GM21529 (cell line): Measurements from ENCODE around the gene FERMT2.

ENCODE experiments used
- ATAC-seq: cut with Tn5 transposase; IDR thresholded peaks from one replicate; pipeline ENCODE4 v1.9.1; 2021; ENCODE audit not compliant: unreplicated experiment

FERMT2 gene, protein sequence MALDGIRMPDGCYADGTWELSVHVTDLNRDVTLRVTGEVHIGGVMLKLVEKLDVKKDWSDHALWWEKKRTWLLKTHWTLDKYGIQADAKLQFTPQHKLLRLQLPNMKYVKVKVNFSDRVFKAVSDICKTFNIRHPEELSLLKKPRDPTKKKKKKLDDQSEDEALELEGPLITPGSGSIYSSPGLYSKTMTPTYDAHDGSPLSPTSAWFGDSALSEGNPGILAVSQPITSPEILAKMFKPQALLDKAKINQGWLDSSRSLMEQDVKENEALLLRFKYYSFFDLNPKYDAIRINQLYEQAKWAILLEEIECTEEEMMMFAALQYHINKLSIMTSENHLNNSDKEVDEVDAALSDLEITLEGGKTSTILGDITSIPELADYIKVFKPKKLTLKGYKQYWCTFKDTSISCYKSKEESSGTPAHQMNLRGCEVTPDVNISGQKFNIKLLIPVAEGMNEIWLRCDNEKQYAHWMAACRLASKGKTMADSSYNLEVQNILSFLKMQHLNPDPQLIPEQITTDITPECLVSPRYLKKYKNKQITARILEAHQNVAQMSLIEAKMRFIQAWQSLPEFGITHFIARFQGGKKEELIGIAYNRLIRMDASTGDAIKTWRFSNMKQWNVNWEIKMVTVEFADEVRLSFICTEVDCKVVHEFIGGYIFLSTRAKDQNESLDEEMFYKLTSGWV

DNA sequence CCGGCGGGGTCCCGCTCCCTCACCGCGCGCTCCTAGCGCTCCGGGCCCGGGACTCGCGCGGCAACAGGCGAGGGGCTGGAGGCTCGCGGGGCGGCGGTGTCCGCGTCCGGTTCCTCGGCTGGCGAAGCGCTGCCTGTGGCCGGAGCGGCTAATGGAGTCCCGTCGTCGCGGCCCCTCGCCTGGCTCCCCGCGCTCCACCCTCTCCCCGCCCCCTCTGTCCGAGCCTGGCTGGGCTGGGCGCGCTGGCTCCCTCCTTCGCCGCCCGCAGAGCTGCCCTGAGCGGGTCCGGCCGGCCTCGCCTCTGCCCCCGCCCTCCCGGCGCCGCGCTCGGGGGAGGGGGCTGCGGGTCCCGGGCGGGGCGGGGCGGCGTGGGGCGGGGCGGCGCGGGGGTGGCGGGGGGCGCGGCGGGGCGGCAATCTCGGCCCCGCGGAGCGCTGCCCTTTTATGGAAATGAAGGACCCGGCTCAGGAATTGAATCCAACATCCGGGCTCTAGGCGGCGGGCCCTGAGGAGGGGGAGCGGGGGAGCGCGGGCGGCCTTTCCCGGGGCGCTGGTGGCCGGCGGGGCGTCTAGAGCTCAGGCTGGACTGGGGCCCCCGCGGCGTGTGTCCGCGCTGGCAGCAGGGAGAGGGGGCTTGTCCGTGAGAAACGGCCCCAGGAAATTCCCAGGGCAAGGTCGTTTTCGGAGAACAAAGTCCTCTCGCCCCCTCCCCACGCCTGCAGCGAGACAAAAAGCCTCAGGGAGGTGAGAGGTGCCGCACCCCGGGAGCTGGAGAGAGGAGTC is at the start of gene FERMT2:
Gene FERMT2, minus strand, starts transcription at position 153 of the 783 bp plus-strand sequence. CDS start 482 bp downstream, outside the sequence.
- ATAC-seq = peak; percentile 55

DNA sequence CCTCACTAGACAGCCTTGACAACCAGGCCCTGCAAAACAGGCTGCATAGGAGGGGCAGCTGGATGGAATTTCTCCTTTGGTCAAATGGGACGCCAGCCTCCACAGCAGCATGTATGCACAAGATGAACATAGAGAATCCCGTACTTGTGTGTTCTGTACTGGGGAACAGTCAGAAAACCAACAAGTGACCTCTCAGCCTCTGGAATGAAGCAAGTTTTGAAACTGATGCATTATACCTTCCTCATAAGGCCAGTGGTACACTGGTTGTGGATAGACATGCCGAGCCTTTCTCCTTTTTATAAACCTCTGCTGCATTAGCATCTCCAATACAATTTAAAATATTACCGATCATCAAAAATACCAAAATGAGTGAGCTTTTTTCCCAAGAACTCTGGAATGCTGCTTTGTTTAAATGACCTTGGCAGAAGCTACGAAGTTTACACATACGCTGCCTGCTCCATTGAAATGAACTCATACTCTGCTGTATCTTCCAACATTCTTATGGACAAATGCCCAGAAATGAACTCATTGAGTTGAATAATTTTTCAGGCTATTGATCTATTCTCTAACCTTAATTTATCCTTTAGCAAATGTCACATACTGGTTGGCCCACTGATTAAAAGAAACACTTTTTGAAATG is 47.6 kb upstream of the FERMT2 start:
- ATAC-seq = no peak

DNA sequence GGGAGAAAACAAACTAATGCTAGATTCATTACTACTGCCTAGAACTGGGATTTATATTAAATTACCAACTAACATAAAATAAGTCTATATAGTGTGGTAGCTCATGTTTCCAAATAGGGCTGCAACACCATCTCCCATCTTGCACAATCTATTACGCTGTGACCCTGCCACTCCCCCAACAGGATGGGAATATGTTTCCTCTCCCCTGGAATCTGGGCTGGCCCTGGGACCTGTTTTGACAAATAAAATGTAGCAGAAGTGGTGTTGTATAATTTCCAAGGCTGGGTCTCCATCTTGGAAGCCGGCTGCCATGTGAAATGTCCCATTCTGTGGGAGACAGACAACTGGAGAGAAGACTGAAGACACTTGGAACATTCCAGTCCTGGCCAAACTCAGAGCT is 45.6 kb upstream of the FERMT2 start:
- ATAC-seq = no peak

DNA sequence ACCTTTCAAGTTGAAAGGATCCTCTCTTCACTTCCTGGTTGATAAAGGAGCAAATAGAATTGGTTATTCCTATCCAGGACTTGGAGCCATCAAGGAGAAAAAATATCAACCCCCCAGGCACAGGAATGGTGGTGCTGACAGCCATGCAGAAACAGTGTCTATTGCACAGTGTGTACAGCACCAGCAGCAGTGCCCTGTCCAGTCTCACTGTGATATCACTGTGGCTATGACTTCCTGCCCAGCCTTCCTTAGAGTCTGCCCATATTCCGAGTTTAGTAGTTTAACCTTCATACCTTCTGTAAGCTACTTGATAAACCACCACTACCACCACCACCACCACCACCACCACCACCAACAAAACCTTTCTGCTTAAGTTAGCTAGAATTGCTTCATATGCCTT is 45.1 kb upstream of the FERMT2 start:
- ATAC-seq = no peak

DNA sequence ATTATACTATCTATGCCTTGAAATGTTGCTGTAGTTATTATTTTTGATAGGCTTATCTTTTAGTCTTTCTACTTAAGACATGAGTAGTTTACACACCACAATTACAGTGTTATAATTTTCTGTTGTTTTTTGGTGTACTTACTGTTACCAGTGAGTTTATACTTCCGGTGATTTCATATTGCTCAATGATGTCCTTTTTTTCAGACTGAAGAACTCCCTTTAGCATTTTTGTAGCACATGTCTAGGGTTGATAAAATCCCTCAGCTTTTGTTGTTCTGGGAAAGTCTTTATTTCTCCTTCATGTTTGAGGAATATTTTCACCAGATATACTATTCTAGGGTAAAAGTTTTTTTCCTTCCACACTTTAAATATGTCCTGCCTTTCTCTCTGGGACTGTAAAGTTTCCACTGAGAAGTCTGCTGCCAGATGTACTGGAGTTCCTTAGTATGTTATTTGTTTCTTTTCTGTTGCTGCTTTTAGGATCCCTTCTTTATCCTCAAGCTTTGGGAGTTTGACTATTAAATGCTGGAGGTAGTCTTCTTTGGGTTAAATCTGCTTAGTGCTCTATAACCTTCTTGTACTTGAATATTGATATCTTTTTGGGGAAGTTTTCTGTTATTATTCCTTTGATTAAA is 41.5 kb upstream of the FERMT2 start:
- no peak for ATAC-seq

DNA sequence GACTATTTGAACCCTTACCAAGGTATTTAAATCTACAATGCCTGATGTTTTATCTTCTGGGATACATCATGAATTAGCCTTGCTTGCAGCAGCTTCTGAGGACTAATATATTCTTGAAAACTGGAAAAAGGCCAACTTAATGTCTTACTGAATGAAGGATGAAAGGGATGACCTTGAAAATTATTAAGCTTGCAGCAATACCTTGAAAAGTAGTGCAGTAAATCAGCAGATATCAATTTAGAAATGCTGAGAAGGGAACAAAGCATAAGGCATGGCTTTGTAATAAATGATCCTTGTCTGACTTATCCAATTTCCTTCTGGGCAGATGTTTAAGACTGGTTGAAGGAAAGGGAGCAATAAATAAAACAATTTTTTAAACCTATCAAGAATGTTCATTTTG is 37.3 kb upstream of the FERMT2 start:
- ATAC-seq = no peak

DNA sequence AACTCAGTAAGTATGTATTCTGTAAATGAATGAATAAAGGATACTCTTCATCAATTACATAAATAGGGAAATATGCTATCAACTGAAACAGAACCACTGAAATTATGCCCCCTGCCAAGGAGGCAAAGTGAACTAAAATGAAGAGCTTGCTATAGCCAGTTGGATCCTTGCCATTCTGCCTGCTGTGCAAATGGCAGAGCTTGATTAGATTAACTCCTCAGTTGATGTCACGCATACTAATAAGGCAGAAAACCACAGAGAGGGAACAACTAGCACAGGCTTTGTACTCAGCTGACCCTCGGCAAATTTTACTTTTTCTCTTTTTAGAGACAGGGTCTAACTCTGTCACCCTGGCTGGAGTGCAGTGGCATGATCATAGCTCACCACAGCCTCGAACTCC is 36.7 kb upstream of the FERMT2 start:
- ATAC-seq = no peak

DNA sequence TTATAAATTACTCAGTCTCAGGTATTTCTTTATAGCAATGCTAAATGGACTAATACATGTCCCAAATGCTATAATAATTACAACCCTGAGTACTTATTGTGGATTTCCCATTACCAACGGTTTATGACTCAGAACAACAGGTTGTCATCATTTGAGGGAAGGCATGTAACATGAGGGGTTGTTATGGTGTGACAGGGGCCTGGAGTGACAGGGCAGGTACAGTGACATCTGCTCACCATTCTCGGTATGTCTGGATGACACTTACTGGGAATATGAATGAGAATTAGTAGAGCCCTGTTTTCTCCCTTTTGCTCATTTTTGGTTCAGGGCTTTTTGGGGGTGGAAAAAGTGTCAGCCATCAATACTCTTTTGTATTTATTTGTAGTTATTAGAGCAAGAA is 36.2 kb upstream of the FERMT2 start:
- ATAC-seq = no peak

DNA sequence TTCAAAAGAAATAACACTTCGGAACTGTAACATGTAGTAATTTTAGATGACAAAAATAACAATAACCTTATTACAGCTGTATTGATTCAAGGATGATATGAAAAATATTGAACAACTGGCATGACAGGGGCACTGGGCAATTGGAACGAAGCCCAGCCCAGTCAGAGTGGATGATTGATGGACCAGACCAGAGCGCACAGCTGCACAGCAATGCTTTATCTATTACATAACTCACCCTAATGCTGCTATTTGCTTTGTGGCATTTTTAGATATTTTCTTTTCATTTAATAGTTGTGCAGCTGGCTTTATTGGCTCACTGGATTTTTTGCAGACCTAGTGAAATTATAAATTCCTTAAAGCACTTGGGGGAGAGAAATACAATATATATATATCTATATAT is 26.9 kb upstream of the FERMT2 start:
- ATAC-seq = no peak

DNA sequence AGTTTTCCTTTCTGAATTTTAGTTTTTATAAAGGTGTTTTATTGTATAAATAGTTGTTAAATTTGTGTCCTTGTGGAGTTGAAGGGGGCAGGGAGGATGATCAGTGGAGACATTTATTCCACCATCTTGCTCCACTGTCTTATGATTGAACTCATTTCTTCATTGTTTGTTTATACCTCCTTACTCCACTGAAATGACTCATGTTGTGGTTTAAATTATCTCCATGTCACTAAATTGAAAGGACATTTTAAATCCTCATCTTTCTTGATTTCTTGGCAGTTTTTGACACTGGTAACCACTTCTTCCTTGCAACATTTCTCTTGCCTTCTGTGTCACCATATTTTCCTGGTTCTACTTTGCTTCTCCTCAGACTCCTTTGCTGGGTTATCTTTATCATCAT is 23.6 kb upstream of the FERMT2 start:
- ATAC-seq = no peak

DNA sequence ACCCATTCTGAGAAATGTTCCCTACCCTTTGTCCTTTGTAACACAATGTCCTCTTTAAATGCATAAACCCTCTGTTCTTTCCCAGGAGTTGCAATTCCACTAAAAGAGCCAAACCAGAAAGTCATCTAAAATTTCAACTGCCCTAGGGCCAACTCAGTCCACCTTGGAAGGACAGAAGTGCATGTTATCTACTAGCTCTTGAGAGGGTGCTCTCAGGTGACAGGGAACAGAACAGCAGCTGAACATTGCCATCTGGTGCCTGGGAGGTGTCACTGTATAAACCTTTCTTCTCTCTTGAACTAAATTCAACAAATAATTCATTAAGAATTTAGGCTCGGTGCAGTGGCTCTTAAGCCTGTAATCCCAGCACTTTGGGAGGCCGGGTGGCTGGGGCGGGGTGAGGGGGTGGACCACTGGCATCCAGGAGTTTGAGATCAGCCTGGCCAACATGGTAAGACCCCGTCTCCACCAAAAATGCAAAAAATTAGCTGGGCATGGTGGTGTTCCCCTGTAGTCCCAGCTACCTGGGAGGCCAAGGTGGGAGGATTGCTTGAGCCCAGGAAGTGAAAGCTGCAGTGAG is 10.3 kb upstream of the FERMT2 start:
- ATAC-seq = no peak

DNA sequence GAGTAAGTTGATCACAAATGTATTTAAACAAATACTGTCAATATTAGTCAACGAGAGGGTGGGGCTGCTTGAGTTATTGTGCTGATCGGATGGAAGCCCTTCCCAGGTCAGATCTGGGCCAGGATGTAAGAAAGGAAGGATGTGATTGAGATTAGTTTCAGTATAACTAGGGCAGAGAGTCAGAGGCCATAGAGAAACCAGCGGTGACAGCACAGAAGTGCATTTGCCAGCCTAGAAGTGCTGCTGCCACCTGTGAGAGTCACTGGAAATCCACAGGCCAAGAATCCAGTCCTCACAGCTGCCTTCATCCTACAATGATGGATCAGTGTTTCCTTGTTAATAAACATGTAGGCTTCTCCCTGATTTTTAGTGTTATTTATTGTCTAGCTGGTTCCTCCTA is 9.8 kb upstream of the FERMT2 start:
- ATAC-seq = no peak

DNA sequence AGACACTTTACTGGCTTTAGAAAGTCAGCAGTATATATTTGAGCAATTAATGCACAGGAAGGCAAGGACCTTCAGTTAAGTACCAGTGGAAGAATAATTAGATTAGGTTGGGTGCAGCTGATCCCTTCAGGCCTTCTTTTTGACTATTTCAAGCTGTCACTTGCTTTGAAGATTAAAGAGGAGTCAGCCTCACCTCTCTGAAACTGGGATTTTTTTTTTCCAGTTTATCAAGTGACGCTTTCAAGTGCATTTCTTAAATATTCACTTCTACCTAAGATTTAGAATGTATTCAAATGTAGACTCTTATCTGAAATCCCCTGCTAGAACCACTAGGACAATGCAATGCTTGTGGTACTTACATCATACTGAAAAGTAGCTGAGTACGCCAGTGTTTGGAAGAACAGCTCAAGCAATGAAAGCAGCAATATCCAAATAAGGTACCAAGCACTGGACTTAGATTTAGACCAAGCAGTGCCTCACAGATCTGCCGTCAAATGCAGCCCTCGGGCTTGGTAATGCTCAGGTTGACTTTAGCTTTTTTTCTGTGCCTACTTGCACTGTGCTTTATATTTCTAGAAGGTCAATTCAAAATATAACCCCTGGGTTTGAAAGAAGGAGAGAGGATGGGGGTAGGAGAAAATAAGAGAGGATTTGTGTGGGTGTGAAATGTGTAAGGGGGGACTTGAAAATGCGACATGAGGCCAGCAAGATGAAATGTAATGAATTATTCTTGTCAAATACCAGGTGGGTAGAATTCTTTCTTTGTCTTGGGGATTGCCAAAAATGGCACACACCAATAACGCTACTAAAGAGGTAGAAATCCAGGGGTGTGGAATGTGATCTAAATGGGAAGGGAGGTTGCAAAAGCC is 3.7 kb upstream of the FERMT2 start:
- ATAC-seq = no peak

DNA sequence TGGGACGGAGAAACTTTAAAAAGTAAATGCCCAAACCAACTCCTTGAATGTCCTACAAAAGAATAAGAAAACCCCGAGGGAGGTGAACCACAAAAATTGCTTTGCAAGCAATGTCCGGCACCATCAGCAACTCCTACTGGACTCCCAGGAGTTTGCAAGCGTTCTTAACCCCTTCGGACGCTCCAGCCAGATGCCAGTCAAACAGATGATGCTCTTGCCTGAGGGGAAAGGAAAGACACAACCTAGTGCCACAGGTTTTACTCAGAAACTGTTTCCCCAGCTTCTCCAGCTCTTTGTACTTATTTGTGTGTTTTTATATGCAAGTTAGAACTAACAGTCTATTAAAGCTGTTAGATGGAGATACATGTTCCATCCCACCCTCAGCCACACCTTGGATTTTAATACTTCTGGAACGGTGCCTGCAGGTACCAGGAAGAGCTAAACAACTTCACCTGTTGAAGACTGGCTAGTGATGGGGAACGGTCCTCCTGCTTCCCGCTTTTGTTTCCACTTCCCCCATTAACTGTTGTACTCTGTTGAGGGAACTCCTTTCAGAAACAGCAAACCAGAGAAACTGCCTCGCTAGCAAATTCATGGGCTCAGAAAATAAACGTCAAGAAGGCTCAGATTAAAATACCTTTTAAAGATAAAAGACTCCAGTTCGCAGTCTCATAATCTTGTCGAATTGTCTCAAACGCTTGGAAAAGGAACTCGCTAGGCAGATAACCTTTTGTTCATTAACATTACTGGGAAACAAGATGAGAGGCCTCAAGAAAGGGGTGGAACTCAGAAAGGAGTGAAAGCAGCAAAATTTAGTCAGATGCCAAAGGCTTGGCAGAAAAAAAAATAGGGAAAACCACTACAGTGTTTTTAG is 1.1 kb upstream of the FERMT2 start:
- ATAC-seq = no peak

DNA sequence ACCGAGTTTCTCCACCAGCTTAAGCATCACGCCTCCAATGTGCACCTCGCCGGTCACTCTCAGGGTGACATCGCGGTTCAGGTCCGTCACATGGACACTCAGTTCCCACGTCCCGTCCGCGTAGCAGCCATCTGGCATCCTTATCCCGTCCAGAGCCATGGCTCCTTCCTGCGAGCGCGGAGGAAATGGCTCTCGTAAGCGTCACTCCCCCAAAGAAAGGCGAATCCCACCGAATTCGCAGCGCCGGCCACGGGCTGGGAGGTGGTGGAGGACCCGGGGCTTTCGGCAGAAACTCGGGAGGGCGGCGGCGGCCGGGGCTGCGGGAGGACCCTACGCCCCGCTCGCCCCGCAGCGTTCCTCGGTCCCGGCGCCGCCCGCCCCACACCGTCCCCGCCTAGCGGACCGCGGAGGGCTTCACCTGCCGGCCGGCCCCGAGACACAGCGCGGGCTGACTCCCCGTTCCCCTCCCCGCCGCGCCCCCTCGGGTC is 396 bp downstream of the FERMT2 start:
- peak; percentile 35 for ATAC-seq

DNA sequence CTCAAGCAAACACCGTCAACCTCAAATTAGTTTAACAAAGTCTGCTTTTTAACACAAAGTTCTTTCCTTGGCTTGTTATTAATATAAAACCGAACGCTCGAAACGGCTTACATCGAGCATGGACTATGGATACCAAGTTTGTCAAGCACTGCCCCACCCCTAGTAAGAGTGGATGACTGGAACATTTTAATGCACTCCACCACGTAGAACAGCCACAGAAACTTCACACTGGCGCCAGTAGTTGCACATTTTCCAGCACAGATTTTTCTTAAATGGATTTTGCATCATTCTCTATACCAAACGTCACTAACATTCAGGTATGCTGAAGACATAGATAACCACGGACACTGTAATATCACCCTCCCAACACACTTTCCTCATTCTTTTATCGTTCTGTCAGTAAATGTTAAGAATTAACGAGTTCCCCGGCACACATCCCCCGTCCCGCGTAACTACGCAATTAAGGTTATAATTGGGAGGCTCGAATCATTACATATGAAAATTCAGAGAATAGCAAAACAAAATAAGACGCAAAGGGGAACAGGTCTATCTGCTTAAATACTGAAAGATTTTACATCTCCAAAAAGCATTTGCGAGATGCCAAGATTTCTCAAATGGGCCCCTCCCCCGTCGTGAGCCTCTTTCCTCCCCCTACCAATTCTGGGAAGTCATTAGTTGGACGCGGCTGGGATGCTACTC is 990 bp downstream of the FERMT2 start:
- ATAC-seq = no peak

DNA sequence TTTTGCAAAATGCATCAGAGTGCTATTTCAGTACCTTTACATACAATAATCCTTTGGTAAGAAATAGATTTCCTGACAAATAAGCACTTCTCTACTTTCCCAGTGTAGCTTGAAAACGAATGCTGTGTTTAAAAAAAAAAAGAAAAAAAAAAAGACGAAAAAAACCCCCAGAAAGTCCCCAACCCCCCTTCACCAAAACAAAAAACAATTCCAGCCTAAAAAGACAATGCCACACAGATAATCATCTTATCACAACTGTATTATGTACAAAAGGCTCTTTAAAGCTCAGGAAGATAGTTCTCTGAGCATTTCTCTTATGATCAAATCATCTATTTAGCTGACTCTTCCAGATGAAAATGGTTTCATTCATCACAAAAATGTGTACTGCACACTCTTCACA is 1.6 kb downstream of the FERMT2 start:
- ATAC-seq = no peak

DNA sequence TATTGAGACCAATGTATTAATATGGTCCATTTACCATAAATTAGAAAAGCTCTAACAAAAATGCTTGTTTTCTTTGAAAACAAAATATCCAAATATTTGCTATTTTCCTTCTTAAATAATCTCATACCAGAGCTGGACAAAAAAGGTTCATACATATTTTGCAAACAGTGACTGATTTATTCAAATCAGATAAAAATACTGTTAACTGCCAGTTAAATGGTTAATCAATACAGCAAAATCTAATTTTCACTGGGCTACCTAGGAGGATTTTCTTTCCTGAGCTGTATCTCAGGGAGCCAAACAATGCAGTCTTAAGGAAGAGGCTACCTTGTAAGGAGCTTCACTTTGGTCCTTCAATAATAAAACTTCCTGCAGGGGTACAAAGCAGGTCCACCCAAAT is 2.0 kb downstream of the FERMT2 start:
- no peak for ATAC-seq
